Measurements from ENCODE around the gene OBI1.
"Not testable (repeated sequence)": the region's sequence is repeated elsewhere in the genome, so short reads cannot be mapped to it uniquely, and the experiment has no call there.

The OBI1 gene

GRCh38 chr13:78650717-78651083 is 8.3 kb downstream of the OBI1 start:
- DNase-seq: no peak
- in situ Hi-C loops (cut with MboI; ENCODE audit: low pct_unique_long_range_greater_than_20kb, low sequenced_read_pairs): no loop called here

GRCh38 chr13:78649997-78650716 is 8.8 kb downstream of the OBI1 start:
- DNase-seq: no peak
- in situ Hi-C loops (cut with MboI; ENCODE audit: low pct_unique_long_range_greater_than_20kb, low sequenced_read_pairs): no loop called here

- in situ Hi-C loops (cut with MboI; ENCODE audit: low pct_unique_long_range_greater_than_20kb, low sequenced_read_pairs): not testable (repeated sequence)
- DNase-seq: peak; percentile 69
Observed at GRCh38 chr13:78647109-78647678, 11.8 kb downstream of the OBI1 start.

- in situ Hi-C loops (cut with MboI; ENCODE audit: low pct_unique_long_range_greater_than_20kb, low sequenced_read_pairs): no loop called here
- DNase-seq: no peak
Observed at GRCh38 chr13:78638216-78638615, 20.7 kb downstream of the OBI1 start.

- DNase-seq: peak; percentile 23
- in situ Hi-C loops (cut with MboI; ENCODE audit: low pct_unique_long_range_greater_than_20kb, low sequenced_read_pairs): no loop called here
Observed at GRCh38 chr13:78636495-78636894, 22.5 kb downstream of the OBI1 start.

GRCh38 chr13:78632996-78633395 is 26.0 kb downstream of the OBI1 start:
- in situ Hi-C loops (cut with MboI; ENCODE audit: low pct_unique_long_range_greater_than_20kb, low sequenced_read_pairs): no loop called here
- DNase-seq: no peak

GRCh38 chr13:78631077-78631476 is 27.9 kb downstream of the OBI1 start:
- DNase-seq: no peak
- in situ Hi-C loops (cut with MboI; ENCODE audit: low pct_unique_long_range_greater_than_20kb, low sequenced_read_pairs): no loop called here

- in situ Hi-C loops (cut with MboI; ENCODE audit: low pct_unique_long_range_greater_than_20kb, low sequenced_read_pairs): no loop called here
- DNase-seq: no peak
Observed at GRCh38 chr13:78630511-78630910, 28.4 kb downstream of the OBI1 start.

GRCh38 chr13:78625384-78625783 is 33.6 kb downstream of the OBI1 start:
- DNase-seq: no peak
- in situ Hi-C loops (cut with MboI; ENCODE audit: low pct_unique_long_range_greater_than_20kb, low sequenced_read_pairs): no loop called here

- DNase-seq: no peak
- in situ Hi-C loops (cut with MboI; ENCODE audit: low pct_unique_long_range_greater_than_20kb, low sequenced_read_pairs): no loop called here
Observed at GRCh38 chr13:78623132-78623531, 35.8 kb downstream of the OBI1 start.

GRCh38 chr13:78620936-78621470 is 38.0 kb downstream of the OBI1 start:
- in situ Hi-C loops (cut with MboI; ENCODE audit: low pct_unique_long_range_greater_than_20kb, low sequenced_read_pairs): no loop called here
- DNase-seq: no peak

GRCh38 chr13:78618411-78618810 is 40.5 kb downstream of the OBI1 start:
- in situ Hi-C loops (cut with MboI; ENCODE audit: low pct_unique_long_range_greater_than_20kb, low sequenced_read_pairs): no loop called here
- DNase-seq: no peak

GRCh38 chr13:78611040-78611439 is 47.9 kb downstream of the OBI1 start:
- DNase-seq: no peak
- in situ Hi-C loops (cut with MboI; ENCODE audit: low pct_unique_long_range_greater_than_20kb, low sequenced_read_pairs): no loop called here

- no peak for DNase-seq
- in situ Hi-C loops (cut with MboI; ENCODE audit: low pct_unique_long_range_greater_than_20kb, low sequenced_read_pairs): no loop called here
Observed at GRCh38 chr13:78610381-78610883, 48.5 kb downstream of the OBI1 start.

GRCh38 chr13:78609464-78610205 is 49.3 kb downstream of the OBI1 start:
- no peak for DNase-seq
- in situ Hi-C loops (cut with MboI; ENCODE audit: low pct_unique_long_range_greater_than_20kb, low sequenced_read_pairs): no loop called here

- DNase-seq: no peak
- in situ Hi-C loops (cut with MboI; ENCODE audit: low pct_unique_long_range_greater_than_20kb, low sequenced_read_pairs): no loop called here
Observed at GRCh38 chr13:78608688-78609463, 50.1 kb downstream of the OBI1 start.

- DNase-seq: no peak
- in situ Hi-C loops (cut with MboI; ENCODE audit: low pct_unique_long_range_greater_than_20kb, low sequenced_read_pairs): no loop called here
Observed at GRCh38 chr13:78608252-78608687, 50.7 kb downstream of the OBI1 start.

GRCh38 chr13:78607409-78608251 is 51.3 kb downstream of the OBI1 start:
- in situ Hi-C loops (cut with MboI; ENCODE audit: low pct_unique_long_range_greater_than_20kb, low sequenced_read_pairs): no loop called here
- no peak for DNase-seq
